OCI-LY7 (cell line): ENCODE results near the gene ABCB8. TPM values are rescaled to one million over a fixed set of nuclear protein-coding genes. Genes with fewer than 3 reads are reported as not detected.
A peak's percentile ranks its signal among the peaks of the same experiment; 100 is the strongest.

Experiments
- BruUV-seq: library from RNA; stranded (reverse); fragments of 400-500 nt; replicated peaks from 2 replicates; lab custom pipeline; 2021; lab: Mats Ljungman, UMichigan
- CTCF ChIA-PET: fragments of 300-600 bp; sonication (Branson Sonifier 250); formaldehyde crosslinking; loops from one replicate; lab custom pipeline; 2022; ENCODE audit warnings: antibody characterized with exemption; ENCODE audit not compliant: unreplicated experiment; lab: Charles Lee
- POLR2A ChIA-PET: fragments of 300-600 bp; sonication (Branson Sonifier 250); formaldehyde crosslinking; loops from one replicate; lab custom pipeline; 2022; ENCODE audit warnings: antibody characterized with exemption; lab: Charles Lee
- DNase-seq: peaks from one replicate; pipeline ENCODE4 v3.0.0-alpha.2; 2015; ENCODE audit warnings: low spot score
- H2AFZ ChIP-seq: fragments of 200-600 bp; sonication (generic), shearing (Covaris generic); 2 replicates; pipeline ENCODE4 v1.6.1; 2014; ENCODE audit warnings: mild to moderate bottlenecking, antibody characterized with exemption, low read length, moderate library complexity
- H3K27ac ChIP-seq: fragments of 200-600 bp; sonication (generic); 2 replicates; pipeline ENCODE4 v1.5.1; 2014; ENCODE audit warnings: mixed run types, low read depth, mild to moderate bottlenecking, moderate library complexity, low read length, inconsistent platforms; ENCODE audit not compliant: poor library complexity, severe bottlenecking
- H3K36me3 ChIP-seq: fragments of 200-600 bp; sonication (generic); 2 replicates; pipeline ENCODE4 v1.6.1; 2014; ENCODE audit warnings: mild to moderate bottlenecking, antibody characterized with exemption, low read length, moderate library complexity, mixed read lengths; ENCODE audit not compliant: insufficient read depth
- H3K4me1 ChIP-seq: fragments of 200-600 bp; sonication (generic); 2 replicates; pipeline ENCODE4 v1.5.1; 2014; ENCODE audit warnings: mild to moderate bottlenecking, low read length; ENCODE audit not compliant: insufficient read depth, poor library complexity, severe bottlenecking
- H3K4me2 ChIP-seq: fragments of 200-600 bp; sonication (generic); 2 replicates; pipeline ENCODE4 v1.6.1; 2014; ENCODE audit warnings: mild to moderate bottlenecking, low read length
- H3K4me3 ChIP-seq: fragments of 200-600 bp; sonication (generic); 2 replicates; pipeline ENCODE4 v1.5.1; 2014; ENCODE audit warnings: mild to moderate bottlenecking, low read depth, low read length; ENCODE audit not compliant: poor library complexity, severe bottlenecking
- H3K79me2 ChIP-seq: fragments of 200-600 bp; sonication (generic); 2 replicates; pipeline ENCODE4 v1.6.1; 2016; ENCODE audit warnings: low read depth, mild to moderate bottlenecking, low read length, moderate library complexity, mixed read lengths; ENCODE audit not compliant: insufficient read depth
- H3K9me2 ChIP-seq: fragments of 200-600 bp; sonication (generic); 2 replicates; pipeline ENCODE4 v1.6.1; 2016; ENCODE audit warnings: mild to moderate bottlenecking, low read length, mixed read lengths; ENCODE audit not compliant: insufficient read depth
- H3K9me3 ChIP-seq: fragments of 200-600 bp; sonication (generic); 2 replicates; pipeline ENCODE4 v1.6.1; 2014; ENCODE audit warnings: mild to moderate bottlenecking, mixed run types, low read length, mixed read lengths
- H4K20me1 ChIP-seq: fragments of 200-600 bp; sonication (generic); 2 replicates; pipeline ENCODE4 v1.6.1; 2014; ENCODE audit warnings: mild to moderate bottlenecking, antibody characterized with exemption, low read length, moderate library complexity, mixed read lengths; ENCODE audit not compliant: insufficient read depth
- EZH2phosphoT487 ChIP-seq: fragments of 200-600 bp; sonication (generic); IDR thresholded peaks from 2 replicates; pipeline ENCODE4 v1.6.1; 2018; ENCODE audit warnings: low read depth, borderline replicate concordance, mild to moderate bottlenecking, mixed run types, antibody characterized with exemption, low read length, moderate library complexity, mixed read lengths
- intact Hi-C: fragments of 100-400 bp; cut with micrococcal nuclease; formaldehyde crosslinking; loops from one replicate; pipeline ENCODE4 v1.10.0; 2022; ENCODE audit not compliant: unreplicated experiment
- total RNA-seq, 2 experiments: library from RNA; depleted of rRNA in 1 of 2; stranded (reverse); fragments of >200 nt in 1 of 2; shearing (Covaris generic) in 1 of 2; gene quantifications; 2 replicates each; pipeline ENCODE4 v1.2.3, GENCODE V29; 2014 to 2022
- TF ChIP-seq, protein P1 (sequence below): fragments of 200-600 bp; sonication (generic); conservative IDR thresholded peaks from 2 replicates; pipeline ENCODE4 v1.5.1; 2014; ENCODE audit warnings: mild to moderate bottlenecking, antibody characterized with exemption, low read length, moderate library complexity, mixed read lengths

Gene ABCB8
- total RNA-seq, 2 experiments from 2014 or later: 32.0 to 64.7 TPM

DNA sequence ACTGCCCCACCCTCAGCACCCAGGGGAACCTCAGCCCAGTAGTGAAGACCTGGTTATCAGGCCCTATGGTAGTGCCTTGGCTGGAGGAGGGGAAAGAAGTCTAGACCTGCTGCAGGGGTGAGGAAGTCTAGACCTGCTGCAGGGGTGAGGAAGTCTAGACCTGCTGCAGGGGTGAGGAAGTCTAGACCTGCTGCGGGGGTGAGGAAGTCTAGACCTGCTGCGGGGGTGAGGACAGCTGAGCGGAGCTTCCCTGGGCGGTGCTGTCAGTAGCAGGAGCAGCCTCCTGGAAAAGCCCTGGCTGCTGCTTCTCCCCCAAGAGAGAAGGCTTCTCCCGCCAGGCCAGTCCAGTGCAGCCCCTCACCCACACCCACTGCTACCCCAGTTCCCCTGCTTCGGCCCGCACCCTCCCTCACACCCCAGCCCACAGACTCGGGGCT lies 31.2 kb upstream of the ABCB8 start:
- H3K4me3 ChIP-seq: no peak overlapping the region
- H3K4me1 ChIP-seq: peaks cover 21% of the 10 kb centered on the region
- no TSS peak for BruUV-seq
- ChIA-PET POLR2A (interaction anchor here (0.6 kb wide), 1 partner anchor 17 kb away, joined by 4 read pairs; no protein-coding TSS in a partner anchor), CTCF (interaction anchor here (0.5 kb wide), 1 partner anchor 1991 kb away, joined by 4 read pairs; no protein-coding TSS in a partner anchor)
- H3K4me2 ChIP-seq: peak overlapping the region; percentile 27
- no peak for DNase-seq
- no peaks in the 10 kb centered on the region for H3K9me2 ChIP-seq
- TF ChIP-seq EZH2phosphoT487: no peak
- TF ChIP-seq, protein P1, sequence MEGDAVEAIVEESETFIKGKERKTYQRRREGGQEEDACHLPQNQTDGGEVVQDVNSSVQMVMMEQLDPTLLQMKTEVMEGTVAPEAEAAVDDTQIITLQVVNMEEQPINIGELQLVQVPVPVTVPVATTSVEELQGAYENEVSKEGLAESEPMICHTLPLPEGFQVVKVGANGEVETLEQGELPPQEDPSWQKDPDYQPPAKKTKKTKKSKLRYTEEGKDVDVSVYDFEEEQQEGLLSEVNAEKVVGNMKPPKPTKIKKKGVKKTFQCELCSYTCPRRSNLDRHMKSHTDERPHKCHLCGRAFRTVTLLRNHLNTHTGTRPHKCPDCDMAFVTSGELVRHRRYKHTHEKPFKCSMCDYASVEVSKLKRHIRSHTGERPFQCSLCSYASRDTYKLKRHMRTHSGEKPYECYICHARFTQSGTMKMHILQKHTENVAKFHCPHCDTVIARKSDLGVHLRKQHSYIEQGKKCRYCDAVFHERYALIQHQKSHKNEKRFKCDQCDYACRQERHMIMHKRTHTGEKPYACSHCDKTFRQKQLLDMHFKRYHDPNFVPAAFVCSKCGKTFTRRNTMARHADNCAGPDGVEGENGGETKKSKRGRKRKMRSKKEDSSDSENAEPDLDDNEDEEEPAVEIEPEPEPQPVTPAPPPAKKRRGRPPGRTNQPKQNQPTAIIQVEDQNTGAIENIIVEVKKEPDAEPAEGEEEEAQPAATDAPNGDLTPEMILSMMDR: no peak
- no peak overlapping the region for H2AFZ ChIP-seq
- H3K9me3 ChIP-seq: no peaks in the 10 kb centered on the region
- no peaks in the 10 kb centered on the region for H3K36me3 ChIP-seq
- no peaks in the 10 kb centered on the region for H4K20me1 ChIP-seq
- H3K79me2 ChIP-seq: no peaks in the 10 kb centered on the region
- H3K27ac ChIP-seq: no peak overlapping the region
- intact Hi-C loops: no loop called here

DNA sequence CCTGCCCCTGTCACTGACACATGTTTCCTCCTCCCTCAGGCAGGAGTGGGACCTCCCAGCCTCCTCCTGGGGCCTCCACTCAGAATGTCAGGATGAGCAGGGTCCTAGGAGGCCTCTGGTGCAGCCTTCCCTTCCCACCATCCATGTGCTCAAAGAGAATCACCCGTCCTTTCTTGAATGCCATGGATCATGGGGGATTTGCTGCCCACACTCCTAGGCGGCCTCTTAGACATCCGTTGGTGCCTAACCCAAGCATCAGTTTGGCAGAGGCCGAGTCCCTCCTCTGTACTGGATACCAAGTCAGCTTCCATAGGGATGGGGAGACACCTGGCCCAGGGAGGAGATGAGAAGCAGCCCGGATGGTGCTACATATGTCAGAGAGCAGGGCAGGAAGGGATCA lies 30.4 kb upstream of the ABCB8 start:
- TF ChIP-seq, protein P1: no peak
- no peak for TF ChIP-seq EZH2phosphoT487
- ChIA-PET CTCF (no interaction called here), POLR2A (no interaction called here)
- no peak overlapping the region for H3K4me2 ChIP-seq
- H3K9me3 ChIP-seq: no peaks in the 10 kb centered on the region
- no peak overlapping the region for H3K4me3 ChIP-seq
- intact Hi-C loops: no loop called here
- H4K20me1 ChIP-seq: no peaks in the 10 kb centered on the region
- no peak overlapping the region for H2AFZ ChIP-seq
- DNase-seq: no peak
- no peaks in the 10 kb centered on the region for H3K9me2 ChIP-seq
- no peaks in the 10 kb centered on the region for H3K36me3 ChIP-seq
- no TSS peak for BruUV-seq
- no peak overlapping the region for H3K27ac ChIP-seq
- H3K79me2 ChIP-seq: no peaks in the 10 kb centered on the region
- peaks cover 21% of the 10 kb centered on the region for H3K4me1 ChIP-seq

DNA sequence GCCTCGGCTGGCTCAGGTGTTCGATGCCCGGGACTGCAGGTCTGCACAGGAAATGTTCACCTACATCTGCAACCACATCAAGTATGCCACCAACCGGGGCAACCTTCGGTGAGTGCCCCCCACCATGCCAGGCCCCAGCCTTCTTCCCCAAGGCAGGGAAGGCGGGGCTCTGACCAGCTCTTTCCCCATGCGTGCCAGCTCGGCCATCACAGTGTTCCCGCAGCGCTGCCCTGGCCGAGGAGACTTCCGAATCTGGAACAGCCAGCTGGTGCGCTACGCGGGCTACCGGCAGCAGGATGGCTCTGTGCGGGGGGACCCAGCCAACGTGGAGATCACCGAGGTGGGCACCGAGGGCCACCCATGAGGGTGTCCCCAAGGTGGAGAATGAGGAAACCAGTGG lies 29.9 kb upstream of the ABCB8 start:
- H3K4me1 ChIP-seq: peaks cover 21% of the 10 kb centered on the region
- H3K36me3 ChIP-seq: no peaks in the 10 kb centered on the region
- no peaks in the 10 kb centered on the region for H3K9me3 ChIP-seq
- no peak overlapping the region for H3K4me2 ChIP-seq
- TF ChIP-seq EZH2phosphoT487: no peak
- TF ChIP-seq, protein P1: no peak
- no peak overlapping the region for H3K4me3 ChIP-seq
- H4K20me1 ChIP-seq: no peaks in the 10 kb centered on the region
- no peaks in the 10 kb centered on the region for H3K79me2 ChIP-seq
- BruUV-seq: no TSS peak
- ChIA-PET POLR2A (no interaction called here), CTCF (no interaction called here)
- H3K9me2 ChIP-seq: no peaks in the 10 kb centered on the region
- DNase-seq: no peak
- H2AFZ ChIP-seq: no peak overlapping the region
- intact Hi-C loops: no loop called here
- H3K27ac ChIP-seq: no peak overlapping the region
